Activated T-cell treated with anti-CD3 and anti-CD28 coated beads, Interleukin-2, amount 50 U/mL, for 4 hours (primary cell): ENCODE data around the gene DDX20. TPM values are rescaled to one million over a fixed set of nuclear protein-coding genes. Genes with fewer than 3 reads are reported as not detected.

Source experiments
- ATAC-seq, 2 donors: fragments of 200-7000 bp; cut with Tn5 transposase; one replicate each; pipeline ENCODE4 v1.10.0; 2021
- DNase-seq: peaks from one replicate; pipeline ENCODE4 v3.0.0-alpha.2; 2020
- H3K27me3 Mint-ChIP-seq: one replicate; pipeline ENCODE4 v1.8.0; 2021; ENCODE audit warnings: low read depth, mixed read lengths
- H3K36me3 Mint-ChIP-seq: one replicate; pipeline ENCODE4 v1.8.0; 2022; ENCODE audit warnings: mixed read lengths; ENCODE audit not compliant: insufficient read depth
- H3K4me1 Mint-ChIP-seq: one replicate; pipeline ENCODE4 v1.8.0; 2021; ENCODE audit warnings: low read depth, mixed read lengths
- H3K4me3 Mint-ChIP-seq: one replicate; pipeline ENCODE4 v1.8.0; 2021; ENCODE audit warnings: mild to moderate bottlenecking, moderate library complexity, mixed read lengths
- H3K9me3 Mint-ChIP-seq: one replicate; pipeline ENCODE4 v1.8.0; 2021; ENCODE audit warnings: mixed read lengths
- total RNA-seq, 3 donors: library from RNA; stranded (reverse); gene quantifications; one replicate each; pipeline ENCODE4 v1.2.1, GENCODE V29; 2021

Gene DDX20
- total RNA-seq, 3 donors from 2014 or later, result 22.0 to 26.0 (median 24.1) TPM

- DNase-seq, result no peak
- Mint-ChIP-seq H3K4me1 (no peaks in the 10 kb centered on the region), H3K27me3 (no peaks in the 10 kb centered on the region), H3K36me3 (peaks cover 2% of the 10 kb centered on the region), H3K4me3 (no peak overlapping the region), H3K9me3 (peaks cover 2% of the 10 kb centered on the region)
- no peak for ATAC-seq
Observed at GRCh38 chr1:111801071-111801850, 45.6 kb downstream of the DDX20 start.

- Mint-ChIP-seq H3K4me3 (no peak overlapping the region), H3K9me3 (peaks cover 2% of the 10 kb centered on the region), H3K36me3 (peaks cover 2% of the 10 kb centered on the region), H3K4me1 (no peaks in the 10 kb centered on the region), H3K27me3 (no peaks in the 10 kb centered on the region)
- no peak for ATAC-seq
- DNase-seq, result no peak
Observed at GRCh38 chr1:111802110-111802509, 46.4 kb downstream of the DDX20 start.

- H3K27me3 Mint-ChIP-seq, result no peaks in the 10 kb centered on the region
- no peak overlapping the region for H3K4me3 Mint-ChIP-seq
- no peak for DNase-seq
- peaks cover 2% of the 10 kb centered on the region for H3K9me3 Mint-ChIP-seq
- peaks cover 2% of the 10 kb centered on the region for H3K36me3 Mint-ChIP-seq
- H3K4me1 Mint-ChIP-seq, result no peaks in the 10 kb centered on the region
- no peak for ATAC-seq
Observed at GRCh38 chr1:111802984-111803383, 47.3 kb downstream of the DDX20 start.

- no peaks in the 10 kb centered on the region for H3K4me1 Mint-ChIP-seq
- no peak overlapping the region for H3K4me3 Mint-ChIP-seq
- DNase-seq (no peak), ATAC-seq (no peak)
- H3K27me3 Mint-ChIP-seq, result no peaks in the 10 kb centered on the region
- H3K36me3 Mint-ChIP-seq, result peaks cover 2% of the 10 kb centered on the region
- H3K9me3 Mint-ChIP-seq, result peaks cover 2% of the 10 kb centered on the region
Observed at GRCh38 chr1:111803951-111804350, 48.2 kb downstream of the DDX20 start.

- H3K36me3 Mint-ChIP-seq, result no peaks in the 10 kb centered on the region
- no peaks in the 10 kb centered on the region for H3K27me3 Mint-ChIP-seq
- no peak overlapping the region for H3K4me3 Mint-ChIP-seq
- DNase-seq, result no peak
- ATAC-seq, result no peak
- no peaks in the 10 kb centered on the region for H3K9me3 Mint-ChIP-seq
- H3K4me1 Mint-ChIP-seq, result no peaks in the 10 kb centered on the region
Observed at GRCh38 chr1:111804776-111805175, 49.1 kb downstream of the DDX20 start.

- Mint-ChIP-seq H3K9me3 (no peaks in the 10 kb centered on the region), H3K36me3 (no peaks in the 10 kb centered on the region), H3K27me3 (no peaks in the 10 kb centered on the region), H3K4me3 (no peak overlapping the region), H3K4me1 (no peaks in the 10 kb centered on the region)
- no peak for ATAC-seq
- DNase-seq, result no peak
Observed at GRCh38 chr1:111805251-111805650, 49.5 kb downstream of the DDX20 start.

GRCh38 chr1:111811891-111812290 lies 56.2 kb downstream of the DDX20 start:
- no peak overlapping the region for H3K4me3 Mint-ChIP-seq
- H3K27me3 Mint-ChIP-seq, result no peaks in the 10 kb centered on the region
- no peaks in the 10 kb centered on the region for H3K4me1 Mint-ChIP-seq
- DNase-seq (no peak), ATAC-seq (no peak)
- no peaks in the 10 kb centered on the region for H3K9me3 Mint-ChIP-seq
- no peaks in the 10 kb centered on the region for H3K36me3 Mint-ChIP-seq

- ATAC-seq (no peak), DNase-seq (no peak)
- H3K36me3 Mint-ChIP-seq, result no peaks in the 10 kb centered on the region
- no peaks in the 10 kb centered on the region for H3K4me1 Mint-ChIP-seq
- H3K9me3 Mint-ChIP-seq, result no peaks in the 10 kb centered on the region
- H3K27me3 Mint-ChIP-seq, result no peaks in the 10 kb centered on the region
- H3K4me3 Mint-ChIP-seq, result no peak overlapping the region
Observed at GRCh38 chr1:111812306-111812705, 56.6 kb downstream of the DDX20 start.

GRCh38 chr1:111813440-111814304 lies 58.0 kb downstream of the DDX20 start:
- ATAC-seq, result no peak
- no peaks in the 10 kb centered on the region for H3K27me3 Mint-ChIP-seq
- no peaks in the 10 kb centered on the region for H3K9me3 Mint-ChIP-seq
- H3K36me3 Mint-ChIP-seq, result no peaks in the 10 kb centered on the region
- no peak for DNase-seq
- H3K4me3 Mint-ChIP-seq, result no peak overlapping the region
- no peaks in the 10 kb centered on the region for H3K4me1 Mint-ChIP-seq

- Mint-ChIP-seq H3K4me3 (no peak overlapping the region), H3K4me1 (no peaks in the 10 kb centered on the region), H3K9me3 (no peaks in the 10 kb centered on the region), H3K27me3 (peaks cover 3% of the 10 kb centered on the region), H3K36me3 (no peaks in the 10 kb centered on the region)
- no peak for ATAC-seq
- no peak for DNase-seq
Observed at GRCh38 chr1:111814305-111814628, 58.6 kb downstream of the DDX20 start.

- no peaks in the 10 kb centered on the region for H3K9me3 Mint-ChIP-seq
- ATAC-seq (no peak), DNase-seq (no peak)
- no peaks in the 10 kb centered on the region for H3K36me3 Mint-ChIP-seq
- peaks cover 3% of the 10 kb centered on the region for H3K27me3 Mint-ChIP-seq
- H3K4me1 Mint-ChIP-seq, result no peaks in the 10 kb centered on the region
- no peak overlapping the region for H3K4me3 Mint-ChIP-seq
Observed at GRCh38 chr1:111814642-111815041, 58.9 kb downstream of the DDX20 start.

Other genes with a start within 250 kb of the DDX20 start
- 100 to 1,000 TPM; 169 to 182 (median 171) TPM for gene RAP1A, start 136.1 kb upstream of the DDX20 start, total RNA-seq
- under 1 TPM; 0.25 to 0.82 (median 0.76) TPM for gene INKA2, start 16.5 kb upstream of the DDX20 start, total RNA-seq
- gene KCND3, start 233.8 kb downstream of the DDX20 start, total RNA-seq, result not detected